A549 (cell line): ENCODE measurements around the gene ATXN10. TPM values are rescaled to one million over a fixed set of nuclear protein-coding genes. Genes with fewer than 3 reads are reported as not detected.
A peak's percentile ranks its signal among the peaks of the same experiment; 100 is the strongest.

Experiments
- ATAC-seq, 2 experiments: fragments of 200-7000 bp in 1 of 2; fragments of >200 bp in 1 of 2; cut with Nextera tagmentation in 1 of 2; cut with Tn5 transposase in 1 of 2; 3 replicates each; pipeline versions ENCODE4 v1.8.0 to v1.9.1; 2018 to 2020; ENCODE audit warnings: mild to moderate bottlenecking in 1 of 2, moderate library complexity in 1 of 2
- CTCF ChIA-PET: fragments of 300-600 bp; sonication (Branson Sonifier 250); formaldehyde crosslinking; extraction: SDS; loops from one replicate; lab custom pipeline; 2021; ENCODE audit warnings: antibody characterized with exemption, inconsistent platforms; lab: Yijun Ruan, JAX
- POLR2A ChIA-PET: fragments of 350-600 bp; formaldehyde crosslinking; extraction: SDS; loops from one replicate; lab custom pipeline; 2021; ENCODE audit warnings: antibody characterized with exemption, inconsistent platforms; lab: Yijun Ruan, JAX
- DNase-seq, 2 experiments: peaks; one replicate each; pipeline versions ENCODE4 v3.0.0 to v3.0.0-alpha.2; 2011 to 2016; ENCODE audit warnings: low read depth in 1 of 2, low spot score in 1 of 2
- FAIRE-seq: peaks from 2 replicates; lab custom pipeline; 2011; peaks lifted over from hg19 to GRCh38; lab: Jason Lieb, UNC
- H3K27ac ChIP-seq, 2 experiments: fragments of >200 bp; sonication (Bioruptor Twin); formaldehyde crosslinking; 3 replicates each; pipeline ENCODE4 v1.5.1; 2016 to 2017
- H3K4me1 ChIP-seq: fragments of >200 bp; sonication (Bioruptor Twin); formaldehyde crosslinking; 3 replicates; pipeline ENCODE4 v1.6.1; 2016
- H3K4me2 ChIP-seq: fragments of >200 bp; sonication (Bioruptor Twin); formaldehyde crosslinking; 3 replicates; pipeline ENCODE4 v1.6.1; 2016
- H3K4me3 ChIP-seq: fragments of >200 bp; sonication (Bioruptor Twin); formaldehyde crosslinking; 3 replicates; pipeline ENCODE4 v1.5.1; 2016
- H3K9me3 ChIP-seq: fragments of >200 bp; sonication (Bioruptor Twin); formaldehyde crosslinking; 3 replicates; pipeline ENCODE4 v1.6.1; 2016
- CBX8 ChIP-seq: fragments of 200-600 bp; sonication (generic); IDR thresholded peaks from 2 replicates; pipeline ENCODE4 v1.6.1; 2016
- CHD2 ChIP-seq: fragments of 150-350 bp; IDR thresholded peaks from 2 replicates; pipeline ENCODE4 v1.6.1; 2014; ENCODE audit warnings: low read length; ENCODE audit not compliant: partially characterized antibody
- CTCF ChIP-seq: fragments of >200 bp; sonication (Bioruptor Twin); formaldehyde crosslinking; IDR thresholded peaks from 3 replicates; pipeline ENCODE4 v1.5.1; 2016
- EHMT2 ChIP-seq: fragments of 200-600 bp; sonication (generic); IDR thresholded peaks from 2 replicates; pipeline ENCODE4 v1.6.1; 2016; ENCODE audit warnings: antibody characterized with exemption, low read depth, mild to moderate bottlenecking, moderate library complexity
- ELK1 ChIP-seq: fragments of 150-350 bp; IDR thresholded peaks from 2 replicates; pipeline ENCODE4 v1.6.1; 2014; ENCODE audit warnings: low read depth, mild to moderate bottlenecking, low read length
- FOXS1 ChIP-seq: fragments of 250-450 bp; sonication (Bioruptor Pico); IDR thresholded peaks from 2 replicates; pipeline ENCODE4 v1.5.0; 2020; ENCODE audit warnings: mild to moderate bottlenecking, moderate library complexity
- GATA3 ChIP-seq: IDR thresholded peaks from 2 replicates; pipeline ENCODE4 v1.6.1; 2012; ENCODE audit warnings: borderline replicate concordance
- HDAC2 ChIP-seq: fragments of 200-600 bp; sonication (generic); IDR thresholded peaks from 2 replicates; pipeline ENCODE4 v1.6.1; 2016
- HEYL ChIP-seq: fragments of 250-450 bp; sonication (Bioruptor Pico); IDR thresholded peaks from 2 replicates; pipeline ENCODE4 v1.8.0; 2021; ENCODE audit warnings: mild to moderate bottlenecking, moderate library complexity
- KDM1A ChIP-seq: fragments of 200-600 bp; sonication (generic); IDR thresholded peaks from 2 replicates; pipeline ENCODE4 v1.6.1; 2016; ENCODE audit warnings: low read depth, mild to moderate bottlenecking
- KDM5A ChIP-seq: fragments of 200-600 bp; sonication (generic); IDR thresholded peaks from 2 replicates; pipeline ENCODE4 v1.6.1; 2016; ENCODE audit warnings: antibody characterized with exemption, mild to moderate bottlenecking
- MYC ChIP-seq: IDR thresholded peaks from 2 replicates; pipeline ENCODE4 v1.6.1; 2012; ENCODE audit warnings: mild to moderate bottlenecking, inconsistent platforms, low read length, improper control_type of control experiment, borderline replicate concordance
- POLR2A ChIP-seq: IDR thresholded peaks from 2 replicates; pipeline ENCODE4 v1.6.1; 2012; ENCODE audit warnings: mild to moderate bottlenecking, low read length
- RARB ChIP-seq: fragments of 250-450 bp; sonication (Bioruptor Pico); IDR thresholded peaks from 2 replicates; pipeline ENCODE4 v1.8.0; 2021; ENCODE audit warnings: mild to moderate bottlenecking, moderate library complexity
- RCOR1 ChIP-seq: fragments of 150-350 bp; IDR thresholded peaks from 2 replicates; pipeline ENCODE4 v1.6.1; 2014; ENCODE audit warnings: antibody characterized with exemption, low read length, low read depth
- TP53 ChIP-seq: fragments of 250-450 bp; sonication (Bioruptor Pico); IDR thresholded peaks from 2 replicates; pipeline ENCODE4 v1.5.0; 2021; ENCODE audit warnings: mild to moderate bottlenecking, moderate library complexity
- USF2 ChIP-seq: fragments of 450-650 bp; IDR thresholded peaks from 2 replicates; pipeline ENCODE4 v1.6.1; 2014; ENCODE audit warnings: antibody characterized with exemption
- ZC3H11A ChIP-seq: fragments of 450-650 bp; IDR thresholded peaks from 2 replicates; pipeline ENCODE4 v1.6.1; 2014; ENCODE audit warnings: antibody characterized with exemption, mild to moderate bottlenecking
- ZFP36 ChIP-seq: fragments of 450-650 bp; IDR thresholded peaks from 2 replicates; pipeline ENCODE4 v1.6.1; 2014; ENCODE audit warnings: borderline replicate concordance; ENCODE audit not compliant: partially characterized antibody
- WGBS: methylation state at CpG from one replicate; pipeline ENCODE4 v1.1.6; 2017; ENCODE audit errors: missing lambda C conversion rate; 5-methylcytosine and 5-hydroxymethylcytosine counted together
- polyA plus RNA-seq, 4 experiments: library from polyadenylated mRNA; depleted of rRNA in 3 of 4; stranded (reverse); fragments of >200 nt; fragmentation: RNase III in 1 of 4; extraction: RNeasy Plus Mini Kit Qiagen cat#74134 plus additional on column Dnase treatment in 1 of 4; gene quantifications; 2 replicates in 3 of 4; 3 replicates in 1 of 4; pipeline ENCODE4 v1.2.3, GENCODE V29; 2011 to 2017
- TF ChIP-seq, protein P1 (sequence below): IDR thresholded peaks from 2 replicates; pipeline ENCODE4 v1.6.1; 2012; ENCODE audit warnings: low read depth, borderline replicate concordance
- TF ChIP-seq, protein P2 (sequence below): IDR thresholded peaks from 2 replicates; pipeline ENCODE4 v1.6.1; 2012

ATXN10 gene
- polyA plus RNA-seq, 2 of the 4 experiments (the other 2 are of a cell fraction), result 126 to 281 TPM

DNA sequence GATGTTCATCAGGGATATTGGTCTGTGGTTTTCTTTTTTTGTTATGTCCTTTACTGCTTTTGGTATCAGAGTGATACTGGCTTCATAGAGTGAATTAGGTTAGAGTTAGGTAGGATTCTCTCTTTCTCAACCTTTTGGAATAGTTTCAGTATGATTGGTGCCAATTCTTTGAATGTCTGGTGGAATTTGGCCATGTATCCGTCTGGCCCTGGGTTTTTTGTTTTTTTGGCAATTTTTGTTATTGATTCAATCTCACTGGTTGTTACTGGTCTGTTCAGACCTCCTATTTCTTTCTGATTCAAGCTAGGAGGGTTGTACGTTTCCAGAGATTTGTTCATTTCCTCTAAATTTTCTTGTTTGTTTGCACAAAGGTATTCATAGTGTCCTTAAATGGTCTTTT lies 54.4 kb downstream of the ATXN10 start:
- Histone ChIP-seq H3K9me3 (no peaks in the 10 kb centered on the region), H3K4me1 (peaks cover 69% of the 10 kb centered on the region), H3K27ac (peak overlapping the region in 1 of 2 experiments; percentile 39; a peak in 3 of 6 replicates), H3K4me3 (no peak overlapping the region), H3K4me2 (no peak overlapping the region)
- ATAC-seq (no peak), FAIRE-seq (no peak), DNase-seq (no peak)
- ChIA-PET POLR2A (no interaction called here), CTCF (interaction anchor here (1.8 kb wide), 1 partner anchor 16 kb away, joined by 4 read pairs; no protein-coding TSS in a partner anchor)
- TF ChIP-seq ZC3H11A, result no peak
- no peak for TF ChIP-seq CTCF
- no peak for TF ChIP-seq KDM5A
- TF ChIP-seq HEYL (CRISPR knock-in tag), result no peak
- TF ChIP-seq KDM1A, result no peak
- TF ChIP-seq CHD2, result no peak
- TF ChIP-seq GATA3, result no peak
- TF ChIP-seq RCOR1, result no peak
- no peak for TF ChIP-seq HDAC2
- TF ChIP-seq EHMT2, result no peak
- no peak for TF ChIP-seq ELK1
- TF ChIP-seq MYC, result no peak
- no peak for TF ChIP-seq TP53 (CRISPR knock-in tag)
- TF ChIP-seq, protein P1, sequence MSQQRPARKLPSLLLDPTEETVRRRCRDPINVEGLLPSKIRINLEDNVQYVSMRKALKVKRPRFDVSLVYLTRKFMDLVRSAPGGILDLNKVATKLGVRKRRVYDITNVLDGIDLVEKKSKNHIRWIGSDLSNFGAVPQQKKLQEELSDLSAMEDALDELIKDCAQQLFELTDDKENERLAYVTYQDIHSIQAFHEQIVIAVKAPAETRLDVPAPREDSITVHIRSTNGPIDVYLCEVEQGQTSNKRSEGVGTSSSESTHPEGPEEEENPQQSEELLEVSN, result no peak
- no peak for TF ChIP-seq ZFP36
- no peak for TF ChIP-seq RARB (CRISPR knock-in tag)
- TF ChIP-seq POLR2A, result no peak
- no peak for TF ChIP-seq USF2
- 75% methylated on average over 2 of the region's 2 CpGs for WGBS

DNA sequence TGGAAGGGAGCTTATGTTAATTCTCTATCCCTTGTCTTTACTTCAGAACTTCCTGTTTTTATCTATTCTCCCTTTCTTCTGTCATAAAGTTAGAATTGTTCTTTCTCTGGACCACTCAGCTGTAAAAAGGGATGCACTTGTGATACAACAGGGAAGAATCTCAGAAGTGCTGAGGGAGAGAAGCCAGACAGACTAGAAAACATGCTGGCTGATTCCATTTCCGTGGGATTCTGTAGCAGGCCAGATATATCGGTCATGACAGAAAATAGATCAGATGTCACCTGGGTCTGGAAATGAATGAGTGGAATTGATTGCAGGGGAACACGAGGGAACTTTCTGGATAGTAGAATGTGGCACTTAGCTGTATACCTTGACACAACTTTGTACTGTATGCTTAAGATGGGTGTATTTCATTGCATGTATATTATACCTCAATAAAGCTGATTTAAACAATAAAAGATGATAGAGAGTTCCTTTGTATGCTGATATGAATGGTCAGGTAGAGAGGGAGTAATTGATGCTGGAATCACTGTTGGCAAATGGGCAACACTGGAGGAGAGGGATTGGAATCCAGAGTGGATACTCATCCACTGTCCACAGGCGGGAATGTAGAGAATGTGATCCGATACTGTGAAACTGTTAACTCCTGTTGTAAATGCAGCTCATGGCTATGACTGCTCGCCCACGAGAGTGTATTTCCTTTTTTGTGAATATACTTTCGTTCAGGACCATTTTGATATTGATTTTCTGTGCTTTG lies 59.6 kb downstream of the ATXN10 start:
- ATAC-seq (peak; percentile 89 to 94), DNase-seq (peak; percentile 25 to 54), FAIRE-seq (no peak)
- Histone ChIP-seq H3K4me2 (peak overlapping the region; percentile 70), H3K27ac (peak overlapping the region; percentile 75 to 84), H3K4me3 (no peak overlapping the region), H3K9me3 (no peaks in the 10 kb centered on the region), H3K4me1 (peaks cover 64% of the 10 kb centered on the region)
- POLR2A ChIA-PET, result interaction anchor here (1.2 to 1.4 kb wide), 2 partner anchors 21 to 42 kb away, joined by 5 to 6 read pairs; no protein-coding TSS in a partner anchor
- no peak for TF ChIP-seq HEYL (CRISPR knock-in tag)
- no peak for TF ChIP-seq CBX8
- TF ChIP-seq, protein P1, result peak; percentile 33; the same call in 1 of the 2 replicates
- no peak for TF ChIP-seq FOXS1
- TF ChIP-seq RARB (CRISPR knock-in tag), result no peak
- peak; percentile 40; the same call in 1 of the 2 replicates for TF ChIP-seq GATA3
- TF ChIP-seq CHD2, result no peak
- TF ChIP-seq, protein P2, sequence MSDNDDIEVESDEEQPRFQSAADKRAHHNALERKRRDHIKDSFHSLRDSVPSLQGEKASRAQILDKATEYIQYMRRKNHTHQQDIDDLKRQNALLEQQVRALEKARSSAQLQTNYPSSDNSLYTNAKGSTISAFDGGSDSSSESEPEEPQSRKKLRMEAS, result peak; percentile 59
- no peak for TF ChIP-seq ZC3H11A
- 4% methylated on average over 8 of the region's 8 CpGs for WGBS
- CTCF ChIA-PET, result interaction anchor here (0.7 to 2.1 kb wide), 17 partner anchors 10 to 206 kb away, joined by 3 to 9 read pairs (median 3); no protein-coding TSS in a partner anchor
